C1 segment of cervical spinal cord (tissue), 14 donors: Measurements from ENCODE around the gene NIT2.
"Not testable (repeated sequence)": the region's sequence is repeated elsewhere in the genome, so short reads cannot be mapped to it uniquely, and the experiment has no call there.

Source experiments
- DNase-seq, 14 donors: peaks; one replicate each; lab custom pipeline; 2025; lab: John Stamatoyannopoulos, UW

NIT2 gene

DNA sequence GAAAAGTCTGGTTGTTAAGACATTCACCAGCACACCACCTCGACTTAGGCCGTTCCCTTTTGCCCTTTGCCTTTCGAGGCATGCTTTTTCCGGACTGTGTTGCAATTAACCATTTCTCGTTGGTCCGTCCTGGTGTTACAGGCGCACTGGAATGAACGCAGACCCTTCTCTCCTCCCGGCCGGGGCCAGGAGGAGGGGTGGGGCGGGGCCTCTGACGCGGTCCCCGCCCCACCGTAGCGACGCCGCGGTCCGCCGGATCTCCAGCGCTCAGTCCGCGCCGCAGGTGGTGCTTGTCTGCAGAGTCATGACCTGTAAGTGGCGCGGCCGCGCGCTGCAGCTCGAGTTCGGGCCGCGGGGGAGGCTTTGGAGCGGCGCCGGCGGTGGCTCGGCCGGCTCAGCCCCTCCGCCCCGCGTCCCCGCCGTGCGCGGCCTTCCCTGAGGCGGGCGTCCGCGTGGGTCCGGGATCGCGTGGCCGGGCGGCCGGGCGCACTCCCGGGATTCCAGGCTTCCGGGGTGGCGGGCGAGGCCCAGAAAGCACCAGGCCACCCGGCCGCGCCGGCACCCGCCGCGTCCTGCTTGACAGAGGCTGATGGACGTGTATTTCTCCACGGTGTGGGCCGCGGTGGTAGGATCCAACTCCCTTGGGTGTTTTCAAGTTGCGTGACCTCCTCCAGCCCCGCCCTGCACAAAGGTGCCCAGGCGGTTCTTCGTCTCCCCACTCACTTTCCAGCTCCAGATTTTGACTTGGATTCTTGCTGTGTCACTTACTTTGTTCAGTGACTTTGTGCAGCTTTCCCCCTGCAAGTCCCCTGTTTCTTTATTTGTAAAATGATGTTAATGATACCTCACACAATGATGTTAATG is at the start of gene NIT2:
Gene NIT2 (plus strand): TSS at position 270 of the 864 bp plus-strand sequence. CDS start 35 bp downstream, at position 305.
- peak in 12 of 14 donors; percentile 26 to 73 (median 52) for DNase-seq

DNA sequence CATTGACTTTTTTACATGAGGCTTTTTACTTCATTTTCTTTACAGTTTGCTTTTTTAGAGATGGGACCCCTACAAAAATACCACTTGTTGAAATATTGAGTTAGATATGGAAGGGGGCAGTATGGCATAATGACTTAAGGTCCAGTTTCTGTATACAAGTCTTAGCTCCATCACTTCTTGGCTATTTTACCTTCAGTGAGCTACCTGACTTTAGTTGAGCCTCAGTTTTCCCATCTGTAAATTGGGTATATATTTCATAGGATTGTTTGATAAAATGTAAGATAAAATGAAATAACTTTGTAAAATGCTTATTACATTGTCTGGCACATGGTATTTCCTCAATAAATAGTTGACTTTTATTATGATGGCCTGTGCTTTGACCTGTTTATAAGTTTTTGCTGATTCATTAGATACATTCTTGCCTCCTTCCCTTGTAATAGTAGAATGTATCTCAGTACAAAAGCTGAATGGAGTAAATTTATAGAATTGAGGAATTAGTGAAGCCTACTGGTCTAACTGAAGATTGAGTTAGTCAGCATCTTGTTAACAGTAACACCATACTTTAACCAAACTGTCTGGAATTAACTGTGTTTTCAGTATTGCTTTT is 46.2 kb upstream of the NIT2 start:
- DNase-seq, result no peak

GRCh38 chr3:100289339-100289738 is 45.2 kb upstream of the NIT2 start:
- no peak for DNase-seq

GRCh38 chr3:100295089-100295488 is 39.5 kb upstream of the NIT2 start:
- no peak for DNase-seq

DNA sequence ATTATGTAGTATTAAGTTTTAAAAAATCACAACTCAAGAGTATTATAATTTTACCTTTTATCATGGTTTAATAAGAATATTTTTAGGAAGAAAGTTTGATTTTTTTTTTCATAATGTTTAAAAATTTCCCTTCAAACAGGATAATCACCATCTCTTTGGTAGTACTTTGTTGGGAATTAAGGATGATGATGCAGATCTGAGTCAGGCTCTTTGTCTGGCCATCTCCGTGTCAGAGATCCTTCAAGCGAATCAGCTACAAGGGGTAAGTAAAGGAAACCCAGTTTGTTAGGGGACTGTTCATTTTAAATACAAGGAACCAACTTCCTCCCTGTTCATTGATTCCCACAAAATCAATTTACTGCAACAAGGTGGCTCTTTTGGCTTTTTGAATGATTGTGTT is 36.8 kb upstream of the NIT2 start:
- DNase-seq, result no peak

DNA sequence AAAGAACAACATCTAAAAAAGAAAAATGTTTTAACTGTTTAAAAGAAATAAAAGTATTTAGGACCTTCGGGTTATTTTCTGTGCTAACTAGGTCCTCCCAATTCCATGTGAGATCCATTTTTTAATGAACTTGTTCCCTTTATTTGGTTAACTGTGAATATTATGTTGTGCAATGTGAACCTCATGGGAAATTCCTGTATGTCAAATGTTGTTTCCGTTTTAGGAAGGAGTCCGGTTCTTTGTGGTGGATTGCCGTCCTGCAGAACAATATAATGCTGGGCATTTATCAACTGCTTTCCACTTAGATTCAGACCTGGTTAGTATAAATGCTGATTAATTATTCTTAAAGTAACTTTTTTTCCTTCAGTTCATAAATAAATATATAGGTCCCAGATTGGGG is 35.5 kb upstream of the NIT2 start:
- no peak for DNase-seq

GRCh38 chr3:100306695-100307094 is 27.9 kb upstream of the NIT2 start:
- DNase-seq, result no peak

DNA sequence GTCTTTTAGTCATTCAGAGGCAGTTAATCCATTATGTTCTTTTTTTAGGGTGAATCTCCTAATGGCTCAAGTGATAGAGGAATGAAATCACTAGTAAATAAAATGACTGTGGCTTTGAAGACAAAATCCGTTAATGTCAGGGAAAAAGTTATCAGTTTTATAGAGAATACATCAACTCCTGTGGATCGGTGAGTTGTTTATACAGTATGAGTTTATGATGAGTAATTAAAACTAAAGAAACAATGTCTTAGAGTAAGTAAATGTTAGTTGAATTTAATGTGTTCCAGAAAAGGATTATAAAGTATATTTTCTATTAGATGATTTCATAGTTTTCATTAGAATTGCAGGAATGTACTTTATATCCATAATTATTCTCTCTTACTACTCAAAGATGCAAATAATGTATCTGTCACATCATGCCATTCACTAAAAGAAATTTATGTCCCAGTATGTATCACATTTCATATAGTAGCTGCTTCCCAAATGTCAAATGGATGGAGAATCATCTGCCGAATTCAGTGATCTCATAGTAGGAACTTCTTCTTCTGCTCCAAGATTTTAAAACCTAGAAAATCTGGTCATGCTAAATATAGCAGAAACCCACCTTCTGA is 24.1 kb upstream of the NIT2 start:
- no peak for DNase-seq

GRCh38 chr3:100311011-100311410 is 23.5 kb upstream of the NIT2 start:
- DNase-seq, result no peak

- DNase-seq, result peak in 1 of 14 donors; percentile 4
These were observed 17.9 kb upstream of the NIT2 start for GRCh38 chr3:100316641-100317069.

GRCh38 chr3:100317912-100318311 is 16.6 kb upstream of the NIT2 start:
- no peak for DNase-seq

GRCh38 chr3:100319951-100320350 is 14.6 kb upstream of the NIT2 start:
- no peak for DNase-seq

- DNase-seq, result no peak
These were observed 10.5 kb upstream of the NIT2 start for GRCh38 chr3:100324044-100324443.

DNA sequence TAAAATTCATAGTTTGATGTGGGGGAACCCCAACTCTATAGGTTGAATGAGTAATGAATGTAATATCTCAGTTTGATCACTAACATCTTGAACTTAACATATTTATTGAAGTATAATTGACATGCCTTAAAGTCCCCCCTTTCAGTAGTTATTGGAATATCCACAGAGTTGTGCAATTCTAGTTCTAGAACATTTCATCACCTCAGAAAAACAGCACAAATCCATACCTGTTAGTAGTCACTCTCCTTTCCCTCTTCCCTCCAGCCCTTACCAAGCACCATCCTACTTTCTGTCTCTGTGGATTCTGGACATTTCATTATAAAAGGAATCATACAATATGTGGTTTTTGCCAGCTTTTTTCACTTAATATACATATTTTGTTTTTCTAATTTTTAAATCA is 8.7 kb upstream of the NIT2 start:
- no peak for DNase-seq

GRCh38 chr3:100327377-100327776 is 7.2 kb upstream of the NIT2 start:
- not testable (repeated sequence) for DNase-seq

DNA sequence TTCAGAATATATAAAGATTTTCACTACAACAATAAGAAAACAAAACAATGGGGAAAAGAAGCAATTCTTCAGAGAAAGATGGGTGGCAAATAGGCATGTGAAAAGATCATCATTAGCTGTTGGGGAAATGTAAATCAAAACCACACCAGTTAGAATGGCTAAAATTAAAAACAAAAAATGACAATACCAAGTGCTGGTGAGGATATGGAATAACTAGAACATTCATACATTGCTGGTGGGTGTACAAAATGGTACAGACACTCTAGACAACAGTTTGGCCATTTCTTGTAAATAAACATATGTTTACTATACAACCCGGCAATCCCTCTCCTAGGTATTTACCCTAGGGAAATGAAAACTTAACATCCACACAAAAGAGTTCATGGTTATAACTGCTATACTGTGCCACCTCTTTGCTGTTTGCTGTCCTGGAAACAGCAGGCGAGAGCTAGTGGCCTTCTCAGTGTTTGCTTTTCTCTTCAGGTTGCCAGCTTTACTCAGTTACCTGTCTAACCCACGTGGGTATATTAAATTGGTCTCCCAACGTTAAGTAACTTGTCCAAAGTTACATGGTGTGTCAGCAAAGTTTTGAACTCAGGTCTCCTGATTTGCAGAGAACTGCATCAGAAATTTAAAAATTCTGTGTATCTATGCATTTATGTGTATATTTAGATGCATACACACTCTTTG is 4.6 kb upstream of the NIT2 start:
- no peak for DNase-seq

GRCh38 chr3:100330651-100331050 is 3.9 kb upstream of the NIT2 start:
- DNase-seq, result no peak

- DNase-seq, result no peak
These were observed 2.9 kb upstream of the NIT2 start for GRCh38 chr3:100331660-100332059.

DNA sequence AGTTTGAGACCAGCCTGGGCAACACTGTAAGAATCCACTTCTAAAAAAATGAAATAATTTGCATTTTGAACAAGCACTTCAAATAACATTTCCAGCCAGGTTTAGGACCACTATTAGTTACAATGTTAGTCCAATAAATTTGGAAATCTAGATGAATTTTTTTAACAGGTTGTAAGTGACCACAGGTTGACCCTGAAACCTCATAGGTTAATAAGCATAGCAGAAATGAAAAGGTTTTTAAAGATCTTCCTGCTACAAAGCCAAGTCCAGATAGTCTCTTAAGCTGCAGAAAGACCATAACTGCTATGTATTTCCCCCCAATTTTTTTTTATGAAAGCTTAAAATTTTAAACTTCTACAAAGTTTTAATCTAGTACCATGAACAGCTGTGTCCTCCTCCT is 1.5 kb upstream of the NIT2 start:
- no peak for DNase-seq

GRCh38 chr3:100333970-100334487 is 528 bp upstream of the NIT2 start:
- peak in 1 of 14 donors; percentile 33 for DNase-seq

DNA sequence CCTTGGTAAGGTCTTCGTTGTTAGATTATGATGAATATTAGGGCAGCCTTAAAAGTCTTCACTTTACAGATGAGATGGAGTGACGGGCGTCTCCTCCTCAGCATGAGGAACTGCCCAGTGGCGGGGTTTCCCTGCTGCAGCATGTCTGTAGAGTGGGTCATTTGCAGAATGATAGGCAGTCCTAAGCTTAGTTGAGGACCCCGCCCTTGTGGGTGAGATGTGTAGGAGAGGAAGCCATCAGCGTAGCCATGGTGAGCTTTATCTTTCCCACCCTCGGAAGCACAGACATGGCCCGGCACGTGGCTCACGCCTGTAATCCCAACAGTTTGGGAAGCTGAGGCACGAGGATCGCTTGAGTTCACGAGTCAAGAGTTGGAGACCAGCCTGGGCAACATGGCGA is 877 bp downstream of the NIT2 start:
- peak in 1 of 14 donors; percentile 27 for DNase-seq

GRCh38 chr3:100336229-100336628 is 1.7 kb downstream of the NIT2 start:
- not testable (repeated sequence) for DNase-seq
